ENCODE results near the gene IQCC.
A peak's percentile ranks its signal among the peaks of the same experiment; 100 is the strongest.

The IQCC gene

DNA sequence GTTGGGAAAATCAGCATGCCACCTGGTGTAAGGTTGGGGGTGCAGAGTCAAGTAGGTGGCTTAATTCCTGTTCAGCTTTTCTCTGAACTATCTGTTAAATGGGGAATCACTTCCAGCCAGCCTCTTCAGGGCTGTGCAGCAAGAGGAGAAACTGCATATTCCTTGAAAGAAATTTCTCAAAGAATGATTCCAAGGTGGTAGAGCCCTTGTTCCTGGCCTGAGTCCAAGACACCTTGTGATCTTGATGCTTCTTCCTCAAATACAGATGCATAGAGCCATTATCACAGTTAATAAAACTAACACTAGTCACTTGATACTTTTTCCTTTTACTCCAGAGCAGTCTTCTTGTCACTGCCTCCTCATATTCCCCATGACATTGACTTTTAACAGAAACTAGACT is 20.8 kb upstream of the IQCC start:
- H3K4me3 Mint-ChIP-seq: peak overlapping the region; percentile 50
- peaks cover 48% of the 10 kb centered on the region for H3K4me1 Mint-ChIP-seq (ENCODE audit: low read depth)
- peaks cover 24% of the 10 kb centered on the region for H3K36me3 Mint-ChIP-seq
- H3K9me3 Mint-ChIP-seq (ENCODE audit: low read depth): no peaks in the 10 kb centered on the region
- H3K27ac Mint-ChIP-seq: peak overlapping the region; percentile 5
- H3K27me3 Mint-ChIP-seq: no peaks in the 10 kb centered on the region

- H3K27me3 Mint-ChIP-seq: no peaks in the 10 kb centered on the region
- H3K4me1 Mint-ChIP-seq (ENCODE audit: low read depth): peaks cover 39% of the 10 kb centered on the region
- H3K27ac Mint-ChIP-seq: peak overlapping the region; percentile 87
- H3K9me3 Mint-ChIP-seq (ENCODE audit: low read depth): no peaks in the 10 kb centered on the region
- H3K36me3 Mint-ChIP-seq: peaks cover 22% of the 10 kb centered on the region
- H3K4me3 Mint-ChIP-seq: peak overlapping the region; percentile 66
Observed at GRCh38 chr1:32186077-32186476, 19.4 kb upstream of the IQCC start.

DNA sequence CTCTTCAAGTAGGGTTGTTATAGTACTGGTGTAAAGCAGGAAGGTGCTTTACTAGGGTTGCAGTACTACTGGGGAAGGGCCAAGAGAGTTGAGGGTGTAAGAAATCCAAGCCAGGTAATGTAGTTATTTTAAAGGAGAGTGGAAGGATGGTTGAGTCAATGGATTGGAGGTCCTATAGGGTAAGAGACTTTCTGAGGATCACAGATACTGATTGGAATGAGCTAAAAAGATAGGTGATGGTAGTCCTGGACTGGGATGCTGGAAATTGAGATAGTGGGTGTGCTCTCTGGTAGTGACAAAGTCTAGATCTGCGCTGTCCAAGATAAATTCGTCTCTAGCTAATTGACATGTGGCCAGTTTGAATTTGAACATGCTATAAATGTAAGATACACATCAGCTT is 19.0 kb upstream of the IQCC start:
- Mint-ChIP-seq H3K36me3 (peaks cover 19% of the 10 kb centered on the region), H3K27ac (peak overlapping the region; percentile 87)

DNA sequence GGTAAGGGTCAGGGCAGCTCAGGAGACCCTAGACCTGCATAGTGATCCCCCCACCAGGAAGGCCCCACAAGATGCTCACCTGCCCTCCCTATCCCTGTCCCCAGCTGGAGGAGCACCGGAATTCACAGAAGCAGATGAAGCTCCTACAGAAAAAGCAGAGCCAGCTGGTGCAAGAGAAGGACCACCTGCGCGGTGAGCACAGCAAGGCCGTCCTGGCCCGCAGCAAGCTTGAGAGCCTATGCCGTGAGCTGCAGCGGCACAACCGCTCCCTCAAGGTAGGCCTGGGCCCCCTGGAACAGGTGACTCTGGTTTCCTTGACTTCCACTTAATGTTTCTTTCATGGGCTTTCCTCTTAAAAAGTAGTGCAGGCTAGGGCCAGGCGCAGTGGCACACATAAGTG is 17.6 kb upstream of the IQCC start:
- H3K9me3 Mint-ChIP-seq (ENCODE audit: low read depth): no peaks in the 10 kb centered on the region
- no peak overlapping the region for H3K27ac Mint-ChIP-seq
- H3K27me3 Mint-ChIP-seq: no peaks in the 10 kb centered on the region
- peaks cover 24% of the 10 kb centered on the region for H3K4me1 Mint-ChIP-seq (ENCODE audit: low read depth)
- H3K36me3 Mint-ChIP-seq: peaks cover 20% of the 10 kb centered on the region
- H3K4me3 Mint-ChIP-seq: no peak overlapping the region

More for the DNA sequence above, 19.0 kb upstream of the IQCC start:
- Mint-ChIP-seq H3K9me3 (ENCODE audit: low read depth) (no peaks in the 10 kb centered on the region), H3K4me3 (peak overlapping the region; percentile 66), H3K27me3 (no peaks in the 10 kb centered on the region), H3K4me1 (ENCODE audit: low read depth) (peaks cover 35% of the 10 kb centered on the region)

DNA sequence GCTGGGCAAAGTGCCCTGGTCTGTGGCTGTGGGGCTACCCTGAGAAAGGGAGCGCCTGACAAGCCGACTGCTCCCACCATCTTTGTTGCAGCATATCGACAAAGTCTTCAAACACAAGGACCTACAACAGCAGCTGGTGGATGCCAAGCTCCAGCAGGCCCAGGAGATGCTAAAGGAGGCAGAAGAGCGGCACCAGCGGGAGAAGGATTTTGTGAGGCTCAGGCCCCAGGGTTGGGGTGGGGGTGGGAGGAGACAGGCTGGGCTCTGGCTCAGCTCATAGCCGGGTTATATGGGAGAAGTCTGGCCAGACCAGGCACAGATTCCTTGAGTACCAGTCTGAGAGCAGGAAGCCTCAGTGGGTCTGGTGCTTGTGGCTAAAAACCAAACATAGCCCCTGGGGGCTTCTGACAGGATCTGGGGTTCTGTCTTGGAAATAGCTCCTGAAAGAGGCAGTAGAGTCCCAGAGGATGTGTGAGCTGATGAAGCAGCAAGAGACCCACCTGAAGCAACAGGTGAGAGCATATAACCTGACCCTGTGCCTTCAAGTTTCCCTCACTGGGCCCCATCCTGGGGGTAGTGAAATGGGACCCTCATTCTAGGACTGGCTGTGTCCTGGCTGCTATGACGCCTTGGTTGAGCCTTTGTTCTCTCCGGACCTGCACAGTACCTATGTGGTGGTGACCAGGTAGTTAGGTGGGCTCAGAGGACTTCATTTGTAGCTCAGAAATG is 13.1 kb upstream of the IQCC start:
- no peak overlapping the region for H3K4me3 Mint-ChIP-seq
- peaks cover 13% of the 10 kb centered on the region for H3K36me3 Mint-ChIP-seq
- H3K27me3 Mint-ChIP-seq: no peaks in the 10 kb centered on the region
- H3K4me1 Mint-ChIP-seq (ENCODE audit: low read depth): peaks cover 36% of the 10 kb centered on the region
- H3K9me3 Mint-ChIP-seq (ENCODE audit: low read depth): no peaks in the 10 kb centered on the region
- H3K27ac Mint-ChIP-seq: no peak overlapping the region

- Mint-ChIP-seq H3K4me1 (ENCODE audit: low read depth) (peaks cover 45% of the 10 kb centered on the region), H3K36me3 (peaks cover 16% of the 10 kb centered on the region), H3K27me3 (no peaks in the 10 kb centered on the region), H3K4me3 (no peak overlapping the region), H3K9me3 (ENCODE audit: low read depth) (no peaks in the 10 kb centered on the region), H3K27ac (no peak overlapping the region)
Observed at GRCh38 chr1:32194984-32195383, 10.5 kb upstream of the IQCC start.

DNA sequence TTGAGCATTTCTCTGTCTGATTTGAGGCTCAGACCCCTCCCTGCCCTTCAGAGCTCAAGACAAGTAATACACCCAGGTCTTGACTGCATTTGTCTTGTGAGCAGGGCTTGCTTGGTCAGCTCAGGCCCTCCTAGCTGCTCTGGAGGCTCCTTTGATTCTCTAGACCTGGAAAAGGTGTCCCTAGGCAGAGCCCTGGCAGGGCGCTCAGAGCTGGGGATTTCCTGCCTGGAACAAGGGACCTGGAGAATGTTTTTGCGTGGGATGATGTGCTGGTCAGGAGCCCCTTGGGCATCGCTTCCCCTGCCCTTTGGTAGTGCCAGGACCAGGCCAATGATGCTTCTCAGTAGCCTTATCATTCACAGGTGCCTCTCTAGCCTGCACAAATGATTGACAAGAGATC is 9.9 kb upstream of the IQCC start:
- Mint-ChIP-seq H3K36me3 (peaks cover 16% of the 10 kb centered on the region), H3K4me3 (no peak overlapping the region), H3K27me3 (no peaks in the 10 kb centered on the region), H3K27ac (no peak overlapping the region), H3K4me1 (ENCODE audit: low read depth) (peaks cover 50% of the 10 kb centered on the region), H3K9me3 (ENCODE audit: low read depth) (no peaks in the 10 kb centered on the region)

DNA sequence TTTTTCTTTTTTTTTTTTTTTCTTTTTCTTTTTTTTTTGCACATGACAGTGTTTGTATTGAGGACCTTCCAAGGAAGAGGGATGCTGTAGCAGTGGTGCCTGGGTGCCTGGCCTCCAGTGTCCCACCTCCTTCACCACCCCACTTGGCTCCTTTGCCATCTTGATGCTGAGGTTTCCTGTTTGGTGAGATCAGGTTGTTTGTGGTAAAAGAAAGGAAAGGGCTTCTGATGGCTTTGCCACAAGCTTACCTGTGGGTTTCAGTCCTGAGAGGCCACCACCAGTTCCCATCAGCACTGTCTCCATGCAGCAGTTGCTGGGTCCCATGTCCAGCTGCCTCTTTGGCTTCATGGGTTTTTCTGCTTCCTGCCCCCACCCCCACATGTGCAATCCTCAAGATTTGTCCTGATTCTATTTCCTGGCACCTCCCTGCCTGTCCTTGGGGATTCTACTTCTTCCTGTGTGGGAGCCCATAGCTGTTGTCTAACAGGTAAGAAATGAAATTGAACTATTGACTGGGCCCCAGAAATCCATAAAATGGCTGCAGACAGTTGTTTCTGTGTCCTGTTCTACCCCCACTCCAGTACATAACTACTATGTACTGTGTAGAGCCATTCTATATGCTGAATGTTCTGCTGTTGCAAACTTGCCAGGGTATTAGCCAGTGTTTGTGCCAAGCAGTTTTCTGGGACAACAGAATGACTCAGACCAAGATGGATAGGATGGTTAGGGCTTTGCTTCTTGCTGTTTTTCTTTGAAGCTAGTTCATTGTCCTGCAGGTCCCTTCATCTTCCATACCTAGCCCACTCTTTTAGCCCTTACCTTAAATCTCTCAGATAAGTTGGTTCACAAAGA is 9.3 kb upstream of the IQCC start:
- Mint-ChIP-seq H3K27me3 (no peaks in the 10 kb centered on the region), H3K9me3 (ENCODE audit: low read depth) (no peaks in the 10 kb centered on the region), H3K36me3 (peaks cover 16% of the 10 kb centered on the region), H3K4me1 (ENCODE audit: low read depth) (peaks cover 50% of the 10 kb centered on the region), H3K4me3 (peak overlapping the region; percentile 30), H3K27ac (no peak overlapping the region)

DNA sequence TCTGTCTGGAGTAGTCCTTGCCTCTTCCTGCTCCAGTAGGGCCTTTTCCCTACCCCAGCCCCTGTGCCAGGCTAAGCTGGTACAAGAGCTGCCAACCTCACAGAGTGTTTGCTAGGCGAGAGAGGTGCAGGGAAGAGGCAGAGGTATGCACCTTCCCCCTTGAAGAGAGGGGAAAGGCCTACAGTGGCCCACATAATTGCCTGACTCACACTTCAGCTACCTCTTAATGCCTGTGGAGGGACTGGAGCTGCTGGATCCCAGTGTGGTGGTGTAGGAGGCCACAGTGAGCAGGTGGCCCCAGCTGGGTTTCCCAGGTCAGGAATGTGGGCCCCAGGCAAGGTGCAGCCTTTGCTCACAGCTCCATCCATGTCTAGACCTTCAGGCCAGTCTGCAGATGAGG is 8.4 kb upstream of the IQCC start:
- peaks cover 16% of the 10 kb centered on the region for H3K36me3 Mint-ChIP-seq
- H3K4me1 Mint-ChIP-seq (ENCODE audit: low read depth): peaks cover 59% of the 10 kb centered on the region
- no peak overlapping the region for H3K27ac Mint-ChIP-seq
- H3K4me3 Mint-ChIP-seq: no peak overlapping the region
- H3K27me3 Mint-ChIP-seq: no peaks in the 10 kb centered on the region
- no peaks in the 10 kb centered on the region for H3K9me3 Mint-ChIP-seq (ENCODE audit: low read depth)

DNA sequence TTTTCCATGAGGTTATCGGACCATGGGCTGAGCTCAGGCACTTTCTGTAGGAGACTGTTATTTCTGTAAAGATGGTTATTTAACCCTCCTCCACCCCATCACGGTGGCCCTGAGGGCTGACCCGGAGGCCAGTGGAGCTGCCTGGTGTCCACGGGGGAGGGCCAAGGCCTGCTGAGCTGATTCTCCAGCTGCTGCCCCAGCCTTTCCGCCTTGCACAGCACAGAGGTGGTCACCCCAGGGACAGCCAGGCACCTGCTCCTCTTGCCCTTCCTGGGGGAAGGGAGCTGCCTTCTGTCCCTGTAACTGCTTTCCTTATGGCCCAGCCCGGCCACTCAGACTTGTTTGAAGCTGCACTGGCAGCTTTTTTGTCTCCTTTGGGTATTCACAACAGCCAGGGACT is 7.6 kb upstream of the IQCC start:
- Mint-ChIP-seq H3K27me3 (no peaks in the 10 kb centered on the region), H3K4me3 (no peak overlapping the region), H3K4me1 (ENCODE audit: low read depth) (peaks cover 65% of the 10 kb centered on the region), H3K27ac (no peak overlapping the region), H3K36me3 (peaks cover 14% of the 10 kb centered on the region), H3K9me3 (ENCODE audit: low read depth) (no peaks in the 10 kb centered on the region)

DNA sequence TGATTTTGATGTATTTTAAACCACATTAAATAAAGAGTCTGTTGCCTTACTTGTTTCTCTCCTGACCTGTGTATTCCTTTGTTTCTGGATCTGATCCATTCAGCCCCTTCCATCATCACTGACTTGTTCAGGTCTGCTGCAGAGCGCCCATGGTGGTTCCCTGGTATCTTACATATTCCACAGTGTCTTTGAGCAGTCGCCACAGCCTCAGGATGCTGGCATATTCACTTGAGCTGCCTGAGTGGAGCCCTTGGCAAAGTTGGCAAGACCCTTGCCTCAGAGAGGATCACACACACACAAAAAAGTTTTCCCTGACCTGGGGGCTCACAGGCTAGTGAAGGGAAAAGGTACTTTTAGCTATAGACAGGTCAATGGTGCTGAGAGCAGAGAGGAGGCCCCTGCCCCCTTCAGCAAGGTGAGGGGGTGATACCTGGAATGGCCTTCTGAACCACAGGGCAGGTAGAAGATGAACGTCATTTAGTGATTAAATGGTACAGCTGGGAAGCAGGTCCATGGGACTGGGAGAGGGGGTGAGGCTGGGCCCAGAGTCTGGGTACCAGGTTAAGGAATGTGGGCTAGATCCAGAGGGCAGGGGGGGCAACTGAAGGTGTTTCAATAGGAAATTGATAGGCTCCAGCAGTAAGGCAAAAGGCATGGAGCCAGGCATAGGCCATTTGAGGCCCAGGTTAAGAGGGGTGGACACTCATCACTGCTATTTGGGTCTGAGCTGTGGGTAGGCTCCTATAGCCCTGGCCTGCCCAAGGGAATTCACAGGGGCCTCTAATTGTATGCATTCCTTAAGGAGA is 7.0 kb upstream of the IQCC start:
- peaks cover 12% of the 10 kb centered on the region for H3K36me3 Mint-ChIP-seq
- no peaks in the 10 kb centered on the region for H3K9me3 Mint-ChIP-seq (ENCODE audit: low read depth)
- H3K27ac Mint-ChIP-seq: peak overlapping the region; percentile 29
- no peak overlapping the region for H3K4me3 Mint-ChIP-seq
- H3K4me1 Mint-ChIP-seq (ENCODE audit: low read depth): peaks cover 68% of the 10 kb centered on the region
- H3K27me3 Mint-ChIP-seq: no peaks in the 10 kb centered on the region

- Mint-ChIP-seq H3K36me3 (peaks cover 12% of the 10 kb centered on the region), H3K9me3 (ENCODE audit: low read depth) (no peaks in the 10 kb centered on the region), H3K27ac (no peak overlapping the region), H3K27me3 (no peaks in the 10 kb centered on the region), H3K4me1 (ENCODE audit: low read depth) (peaks cover 70% of the 10 kb centered on the region), H3K4me3 (no peak overlapping the region)
Observed at GRCh38 chr1:32199043-32199716, 6.3 kb upstream of the IQCC start.

GRCh38 chr1:32199717-32200072 is 5.8 kb upstream of the IQCC start:
- no peaks in the 10 kb centered on the region for H3K27me3 Mint-ChIP-seq
- H3K36me3 Mint-ChIP-seq: peaks cover 10% of the 10 kb centered on the region
- no peaks in the 10 kb centered on the region for H3K9me3 Mint-ChIP-seq (ENCODE audit: low read depth)
- H3K4me1 Mint-ChIP-seq (ENCODE audit: low read depth): peaks cover 67% of the 10 kb centered on the region
- H3K4me3 Mint-ChIP-seq: peak overlapping the region; percentile 87
- H3K27ac Mint-ChIP-seq: peak overlapping the region; percentile 87

GRCh38 chr1:32200226-32201010 is 5.1 kb upstream of the IQCC start, which contains the start of gene CCDC28B:
Gene CCDC28B (plus strand): TSS chr1:32200595. CDS start chr1:32201936, 1,341 bp downstream.
- Mint-ChIP-seq H3K9me3 (ENCODE audit: low read depth) (no peaks in the 10 kb centered on the region), H3K4me1 (ENCODE audit: low read depth) (peaks cover 62% of the 10 kb centered on the region), H3K27ac (peak within 1 kb of the TSS; percentile 91), H3K36me3 (peaks cover 7% of the 10 kb centered on the region), H3K4me3 (peak within 1 kb of the TSS; percentile 89), H3K27me3 (no peaks in the 10 kb centered on the region)
